ENCODE measurements around the gene SNCA. TPM values are rescaled to one million over a fixed set of nuclear protein-coding genes. Genes with fewer than 3 reads are reported as not detected.

Gene SNCA
- total RNA-seq, 1 donor from 2014 or later: 5.6 TPM

DNA sequence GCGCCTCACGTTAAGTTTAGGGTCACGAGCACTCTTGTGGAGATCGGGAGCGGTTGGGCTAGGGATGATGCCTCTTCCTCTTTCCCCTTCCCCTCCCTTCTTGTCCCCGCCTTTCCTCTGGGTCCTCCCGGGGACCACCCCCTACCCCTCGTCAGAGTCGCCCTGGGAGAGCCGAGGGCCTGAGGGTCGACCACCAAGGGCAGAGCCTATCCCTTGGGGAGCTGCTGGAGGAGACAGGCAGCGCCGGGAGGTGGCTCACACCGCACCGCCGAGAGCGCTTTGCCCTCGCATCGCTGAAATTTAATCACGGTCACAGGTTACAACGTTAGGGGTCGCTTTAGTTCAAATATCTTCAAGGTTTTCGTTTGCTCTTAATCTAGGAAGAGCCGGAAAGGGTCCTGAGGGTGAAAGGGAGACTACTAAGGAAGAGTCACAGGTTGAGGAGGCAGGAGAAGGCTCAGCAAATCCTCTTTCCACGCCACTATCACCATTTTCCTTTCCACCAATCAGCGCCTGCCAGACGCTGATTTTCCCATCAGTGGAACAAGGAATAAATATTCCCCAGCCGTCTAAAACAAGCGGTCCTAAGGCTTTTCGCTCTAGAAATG, 528 bp upstream of the SNCA start:
- peaks cover 29% of the 10 kb centered on the region for H3K27me3 ChIP-seq

DNA sequence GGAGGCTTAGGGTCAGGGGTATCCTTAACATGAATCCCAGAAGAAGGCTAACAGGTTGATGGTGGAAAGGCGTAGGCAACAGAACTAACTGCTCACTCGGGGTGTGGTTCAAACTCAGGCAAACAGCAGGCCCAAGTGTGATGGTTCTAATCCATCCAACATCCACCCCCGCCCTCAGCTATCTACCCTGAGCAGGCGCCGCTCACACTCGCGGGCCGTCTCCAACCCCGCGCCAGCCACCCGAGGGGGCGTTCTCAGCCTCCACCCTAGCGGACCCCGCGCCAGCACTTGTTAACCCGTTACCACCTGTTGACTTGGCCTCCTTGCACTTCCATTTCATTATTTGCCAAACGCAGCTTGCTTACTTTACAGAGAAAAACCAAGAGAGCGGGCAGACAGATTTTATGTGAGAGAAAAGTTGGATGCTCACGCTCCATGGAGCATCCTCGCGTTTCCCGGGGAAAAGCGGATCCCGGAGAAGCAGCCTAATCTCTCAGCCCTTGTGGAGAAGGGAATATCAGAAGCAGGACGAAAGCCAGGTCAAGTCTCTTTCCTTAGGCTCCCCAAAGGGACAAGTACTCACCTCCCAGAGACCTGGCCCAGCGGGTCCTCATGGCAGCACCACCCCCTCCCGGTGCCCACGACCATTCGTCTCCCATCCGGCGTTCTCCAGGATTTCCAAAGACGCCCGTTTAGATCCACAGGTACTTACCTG, 773 bp downstream of the SNCA start:
- H2AFZ ChIP-seq (replicated peaks): peak overlapping the region; percentile 92
- Mint-ChIP-seq H3K4me1 (peaks cover 33% of the 10 kb centered on the region), H3K27ac (no peak overlapping the region), H3K9me3 (no peaks in the 10 kb centered on the region), H3K4me3 (peak overlapping the region; percentile 94), H3K36me3 (peaks cover 20% of the 10 kb centered on the region), H3K27me3 (ENCODE audit: insufficient read depth, low read depth) (no peaks in the 10 kb centered on the region)
- H4K20me1 ChIP-seq (ENCODE audit: low read depth): no peaks in the 10 kb centered on the region
- TF ChIP-seq, protein P1, sequence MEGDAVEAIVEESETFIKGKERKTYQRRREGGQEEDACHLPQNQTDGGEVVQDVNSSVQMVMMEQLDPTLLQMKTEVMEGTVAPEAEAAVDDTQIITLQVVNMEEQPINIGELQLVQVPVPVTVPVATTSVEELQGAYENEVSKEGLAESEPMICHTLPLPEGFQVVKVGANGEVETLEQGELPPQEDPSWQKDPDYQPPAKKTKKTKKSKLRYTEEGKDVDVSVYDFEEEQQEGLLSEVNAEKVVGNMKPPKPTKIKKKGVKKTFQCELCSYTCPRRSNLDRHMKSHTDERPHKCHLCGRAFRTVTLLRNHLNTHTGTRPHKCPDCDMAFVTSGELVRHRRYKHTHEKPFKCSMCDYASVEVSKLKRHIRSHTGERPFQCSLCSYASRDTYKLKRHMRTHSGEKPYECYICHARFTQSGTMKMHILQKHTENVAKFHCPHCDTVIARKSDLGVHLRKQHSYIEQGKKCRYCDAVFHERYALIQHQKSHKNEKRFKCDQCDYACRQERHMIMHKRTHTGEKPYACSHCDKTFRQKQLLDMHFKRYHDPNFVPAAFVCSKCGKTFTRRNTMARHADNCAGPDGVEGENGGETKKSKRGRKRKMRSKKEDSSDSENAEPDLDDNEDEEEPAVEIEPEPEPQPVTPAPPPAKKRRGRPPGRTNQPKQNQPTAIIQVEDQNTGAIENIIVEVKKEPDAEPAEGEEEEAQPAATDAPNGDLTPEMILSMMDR (IDR thresholded peaks at IDR 0.05): no peak
- TF ChIP-seq EZH2 (IDR thresholded peaks at IDR 0.05): peak; percentile 68
- peaks cover 14% of the 10 kb centered on the region for H3F3A ChIP-seq (ENCODE audit: low read depth)
- H3K27me3 ChIP-seq: peaks cover 29% of the 10 kb centered on the region
- H3K9ac ChIP-seq: no peak overlapping the region
- H3K4me1 ChIP-seq: no peaks in the 10 kb centered on the region
- no peaks in the 10 kb centered on the region for H3K9me3 ChIP-seq (ENCODE audit: low read depth)
- peak overlapping the region; percentile 90 for H3K4me2 ChIP-seq
- peak; percentile 31 for DNase-seq (ENCODE audit: low spot score)
- H3K79me2 ChIP-seq (ENCODE audit: low read depth): no peaks in the 10 kb centered on the region
- no peak overlapping the region for H3K27ac ChIP-seq
- H3K4me3 ChIP-seq: peak overlapping the region; percentile 70
- no peaks in the 10 kb centered on the region for H3K36me3 ChIP-seq

More for the DNA sequence above, 528 bp upstream of the SNCA start:
- peak overlapping the region; percentile 92 for H2AFZ ChIP-seq (replicated peaks)
- Mint-ChIP-seq H3K4me1 (peaks cover 33% of the 10 kb centered on the region), H3K27me3 (ENCODE audit: insufficient read depth, low read depth) (no peaks in the 10 kb centered on the region), H3K27ac (peak overlapping the region; percentile 87), H3K36me3 (peaks cover 18% of the 10 kb centered on the region), H3K4me3 (peak overlapping the region; percentile 94), H3K9me3 (no peaks in the 10 kb centered on the region)
- no peaks in the 10 kb centered on the region for H3K9me3 ChIP-seq (ENCODE audit: low read depth)
- no peaks in the 10 kb centered on the region for H3K4me1 ChIP-seq
- peaks cover 14% of the 10 kb centered on the region for H3F3A ChIP-seq (ENCODE audit: low read depth)
- no peaks in the 10 kb centered on the region for H3K36me3 ChIP-seq
- peak overlapping the region; percentile 90 for H3K4me2 ChIP-seq
- peak; percentile 72 for DNase-seq (ENCODE audit: low spot score)
- no peak overlapping the region for H3K9ac ChIP-seq
- H3K27ac ChIP-seq: no peak overlapping the region
- TF ChIP-seq, protein P1 (IDR thresholded peaks at IDR 0.05): peak; percentile 47
- TF ChIP-seq EZH2phosphoT487 (IDR thresholded peaks at IDR 0.05): no peak
- TF ChIP-seq EZH2 (IDR thresholded peaks at IDR 0.05): no peak
- H3K4me3 ChIP-seq: peak overlapping the region; percentile 70
- H3K79me2 ChIP-seq (ENCODE audit: low read depth): no peaks in the 10 kb centered on the region
- H4K20me1 ChIP-seq (ENCODE audit: low read depth): no peaks in the 10 kb centered on the region

GRCh38 chr4:89835413-89835812, 1.5 kb downstream of the SNCA start:
- DNase-seq (ENCODE audit: low spot score): no peak
- H3K27me3 Mint-ChIP-seq (ENCODE audit: insufficient read depth, low read depth): no peaks in the 10 kb centered on the region
- no peaks in the 10 kb centered on the region for H3K9me3 Mint-ChIP-seq
- Histone ChIP-seq H3K27me3 (peaks cover 29% of the 10 kb centered on the region), H4K20me1 (ENCODE audit: low read depth) (no peaks in the 10 kb centered on the region), H2AFZ (replicated peaks) (no peak overlapping the region), H3K4me2 (peak overlapping the region; percentile 90), H3K4me1 (no peaks in the 10 kb centered on the region), H3K79me2 (ENCODE audit: low read depth) (no peaks in the 10 kb centered on the region), H3K27ac (no peak overlapping the region), H3F3A (ENCODE audit: low read depth) (peaks cover 14% of the 10 kb centered on the region), H3K9me3 (ENCODE audit: low read depth) (no peaks in the 10 kb centered on the region), H3K4me3 (no peak overlapping the region), H3K36me3 (no peaks in the 10 kb centered on the region), H3K9ac (no peak overlapping the region)
- peak overlapping the region; percentile 94 for H3K4me3 Mint-ChIP-seq
- H3K36me3 Mint-ChIP-seq: peaks cover 23% of the 10 kb centered on the region
- no peak for TF ChIP-seq EZH2phosphoT487 (IDR thresholded peaks at IDR 0.05)
- TF ChIP-seq EZH2 (IDR thresholded peaks at IDR 0.05): no peak
- TF ChIP-seq, protein P1 (IDR thresholded peaks at IDR 0.05): no peak
- H3K27ac Mint-ChIP-seq: peak overlapping the region; percentile 32
- H3K4me1 Mint-ChIP-seq: peaks cover 33% of the 10 kb centered on the region
